Measurements from ENCODE around the gene HSDL2. TPM values are rescaled to one million over a fixed set of nuclear protein-coding genes. Genes with fewer than 3 reads are reported as not detected.

The HSDL2 gene
- total RNA-seq, 1 experiment from 2014 or later, result 32.2 TPM

DNA sequence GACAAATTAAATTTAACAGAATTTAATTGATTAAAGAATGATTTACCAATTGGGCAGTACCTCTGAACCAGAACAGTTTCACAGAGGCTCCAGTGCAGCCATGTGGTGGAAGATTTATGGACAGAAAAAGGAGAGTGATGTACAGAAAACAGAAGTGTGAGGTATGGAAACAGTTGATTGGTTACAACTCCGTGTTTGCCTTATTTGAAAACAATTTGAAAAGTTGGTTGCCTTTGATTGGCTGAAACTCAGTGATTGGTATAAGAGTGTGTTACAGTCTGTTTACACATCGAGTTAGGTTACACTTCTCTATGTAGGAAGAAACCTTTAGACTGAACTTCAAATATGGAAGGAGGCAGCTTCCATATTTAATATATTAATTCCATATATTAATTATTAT lies 136.9 kb downstream of the HSDL2 start:
- Histone ChIP-seq H3K27ac (ENCODE audit: low read length) (no peak overlapping the region), H3K36me3 (ENCODE audit: control insufficient read depth, insufficient read depth, low read length) (no peaks in the 10 kb centered on the region), H3K4me1 (ENCODE audit: control insufficient read depth, insufficient read depth, low read length) (no peaks in the 10 kb centered on the region), H3K4me3 (ENCODE audit: low read depth in 2 of 2, low read length in 2 of 2) (no peak overlapping the region), H3K27me3 (ENCODE audit: control insufficient read depth, insufficient read depth, low read length) (no peaks in the 10 kb centered on the region), H3K9me3 (ENCODE audit: control insufficient read depth, insufficient read depth, low read depth, low read length) (no peaks in the 10 kb centered on the region)
- DNase-seq (ENCODE audit: low read depth, low spot score) (no peak), ATAC-seq (no peak)
- no TSS peak for BruUV-seq (replicated peaks)
- intact Hi-C loops (cut with micrococcal nuclease; ENCODE audit: unreplicated experiment) (no loop called here), in situ Hi-C loops (cut with HindIII; ENCODE audit: low pct_unique_long_range_greater_than_20kb, low sequenced_read_pairs) (no loop called here)
- POLR2A ChIA-PET, result no interaction called here
- CTCF ChIA-PET, result no interaction called here
- TF ChIP-seq POLR2AphosphoS5 (IDR thresholded peaks at IDR 0.05; ENCODE audit: low read depth, low read length) (no peak), TCF7L2 (IDR thresholded peaks at IDR 0.05; ENCODE audit: low read depth, low read length) (no peak), SIN3A (IDR thresholded peaks at IDR 0.05; ENCODE audit: borderline replicate concordance, insufficient read depth, low read depth, low read length) (no peak)
- TF ChIP-seq, protein P1, sequence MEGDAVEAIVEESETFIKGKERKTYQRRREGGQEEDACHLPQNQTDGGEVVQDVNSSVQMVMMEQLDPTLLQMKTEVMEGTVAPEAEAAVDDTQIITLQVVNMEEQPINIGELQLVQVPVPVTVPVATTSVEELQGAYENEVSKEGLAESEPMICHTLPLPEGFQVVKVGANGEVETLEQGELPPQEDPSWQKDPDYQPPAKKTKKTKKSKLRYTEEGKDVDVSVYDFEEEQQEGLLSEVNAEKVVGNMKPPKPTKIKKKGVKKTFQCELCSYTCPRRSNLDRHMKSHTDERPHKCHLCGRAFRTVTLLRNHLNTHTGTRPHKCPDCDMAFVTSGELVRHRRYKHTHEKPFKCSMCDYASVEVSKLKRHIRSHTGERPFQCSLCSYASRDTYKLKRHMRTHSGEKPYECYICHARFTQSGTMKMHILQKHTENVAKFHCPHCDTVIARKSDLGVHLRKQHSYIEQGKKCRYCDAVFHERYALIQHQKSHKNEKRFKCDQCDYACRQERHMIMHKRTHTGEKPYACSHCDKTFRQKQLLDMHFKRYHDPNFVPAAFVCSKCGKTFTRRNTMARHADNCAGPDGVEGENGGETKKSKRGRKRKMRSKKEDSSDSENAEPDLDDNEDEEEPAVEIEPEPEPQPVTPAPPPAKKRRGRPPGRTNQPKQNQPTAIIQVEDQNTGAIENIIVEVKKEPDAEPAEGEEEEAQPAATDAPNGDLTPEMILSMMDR (IDR thresholded peaks at IDR 0.05), result no peak
- TF ChIP-seq, protein P2, sequence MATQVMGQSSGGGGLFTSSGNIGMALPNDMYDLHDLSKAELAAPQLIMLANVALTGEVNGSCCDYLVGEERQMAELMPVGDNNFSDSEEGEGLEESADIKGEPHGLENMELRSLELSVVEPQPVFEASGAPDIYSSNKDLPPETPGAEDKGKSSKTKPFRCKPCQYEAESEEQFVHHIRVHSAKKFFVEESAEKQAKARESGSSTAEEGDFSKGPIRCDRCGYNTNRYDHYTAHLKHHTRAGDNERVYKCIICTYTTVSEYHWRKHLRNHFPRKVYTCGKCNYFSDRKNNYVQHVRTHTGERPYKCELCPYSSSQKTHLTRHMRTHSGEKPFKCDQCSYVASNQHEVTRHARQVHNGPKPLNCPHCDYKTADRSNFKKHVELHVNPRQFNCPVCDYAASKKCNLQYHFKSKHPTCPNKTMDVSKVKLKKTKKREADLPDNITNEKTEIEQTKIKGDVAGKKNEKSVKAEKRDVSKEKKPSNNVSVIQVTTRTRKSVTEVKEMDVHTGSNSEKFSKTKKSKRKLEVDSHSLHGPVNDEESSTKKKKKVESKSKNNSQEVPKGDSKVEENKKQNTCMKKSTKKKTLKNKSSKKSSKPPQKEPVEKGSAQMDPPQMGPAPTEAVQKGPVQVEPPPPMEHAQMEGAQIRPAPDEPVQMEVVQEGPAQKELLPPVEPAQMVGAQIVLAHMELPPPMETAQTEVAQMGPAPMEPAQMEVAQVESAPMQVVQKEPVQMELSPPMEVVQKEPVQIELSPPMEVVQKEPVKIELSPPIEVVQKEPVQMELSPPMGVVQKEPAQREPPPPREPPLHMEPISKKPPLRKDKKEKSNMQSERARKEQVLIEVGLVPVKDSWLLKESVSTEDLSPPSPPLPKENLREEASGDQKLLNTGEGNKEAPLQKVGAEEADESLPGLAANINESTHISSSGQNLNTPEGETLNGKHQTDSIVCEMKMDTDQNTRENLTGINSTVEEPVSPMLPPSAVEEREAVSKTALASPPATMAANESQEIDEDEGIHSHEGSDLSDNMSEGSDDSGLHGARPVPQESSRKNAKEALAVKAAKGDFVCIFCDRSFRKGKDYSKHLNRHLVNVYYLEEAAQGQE (IDR thresholded peaks at IDR 0.05; ENCODE audit: insufficient read depth in 1 of 2, low read depth in 2 of 2, low read length in 1 of 2), result no peak

DNA sequence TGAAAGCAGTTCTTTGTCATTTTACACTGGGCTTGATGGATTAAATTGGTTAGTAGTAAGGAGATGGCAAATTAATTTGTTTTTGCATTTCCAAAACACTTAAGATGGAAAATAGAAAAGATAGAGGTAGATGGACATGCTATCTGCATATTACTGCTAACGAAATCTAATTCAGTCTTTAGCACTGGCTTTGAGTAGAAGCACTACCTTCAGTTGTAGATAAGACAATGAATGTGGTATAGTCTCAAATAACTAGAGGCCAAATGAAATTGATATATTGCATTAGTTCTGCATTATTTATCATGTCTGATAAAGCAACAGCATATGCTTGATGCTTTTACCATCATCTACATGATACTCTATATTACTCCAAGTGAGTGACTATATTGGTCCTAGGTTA lies 140.2 kb downstream of the HSDL2 start:
- H3K27ac ChIP-seq (ENCODE audit: low read length), result no peak overlapping the region
- H3K36me3 ChIP-seq (ENCODE audit: control insufficient read depth, insufficient read depth, low read length), result no peaks in the 10 kb centered on the region
- no peak overlapping the region for H3K4me3 ChIP-seq (ENCODE audit: low read depth in 2 of 2, low read length in 2 of 2)
- intact Hi-C loops (cut with micrococcal nuclease; ENCODE audit: unreplicated experiment), result no loop called here
- TF ChIP-seq, protein P1 (IDR thresholded peaks at IDR 0.05), result no peak
- TF ChIP-seq SIN3A (IDR thresholded peaks at IDR 0.05; ENCODE audit: borderline replicate concordance, insufficient read depth, low read depth, low read length) (no peak), POLR2AphosphoS5 (IDR thresholded peaks at IDR 0.05; ENCODE audit: low read depth, low read length) (no peak), TCF7L2 (IDR thresholded peaks at IDR 0.05; ENCODE audit: low read depth, low read length) (no peak)
- TF ChIP-seq, protein P2 (IDR thresholded peaks at IDR 0.05; ENCODE audit: insufficient read depth in 1 of 2, low read depth in 2 of 2, low read length in 1 of 2), result no peak
- no peaks in the 10 kb centered on the region for H3K9me3 ChIP-seq (ENCODE audit: control insufficient read depth, insufficient read depth, low read depth, low read length)
- BruUV-seq (replicated peaks), result no TSS peak
- no peak for ATAC-seq
- H3K27me3 ChIP-seq (ENCODE audit: control insufficient read depth, insufficient read depth, low read length), result no peaks in the 10 kb centered on the region
- in situ Hi-C loops (cut with HindIII; ENCODE audit: low pct_unique_long_range_greater_than_20kb, low sequenced_read_pairs), result no loop called here
- CTCF ChIA-PET, result no interaction called here
- POLR2A ChIA-PET, result no interaction called here
- H3K4me1 ChIP-seq (ENCODE audit: control insufficient read depth, insufficient read depth, low read length), result no peaks in the 10 kb centered on the region
- DNase-seq (ENCODE audit: low read depth, low spot score), result no peak
